HEK293 (cell line): ENCODE measurements around the gene PRTN3.

Experiments
- GLI4 ChIP-seq: fragments of 450-650 bp; formaldehyde crosslinking; IDR thresholded peaks from 2 replicates; pipeline ENCODE4 v1.5.1; 2016; ENCODE audit warnings: missing biosample characterization, missing genetic modification characterization
- SETDB1 ChIP-seq: IDR thresholded peaks from one replicate; pipeline ENCODE4 v1.6.1; 2017; ENCODE audit warnings: mild to moderate bottlenecking, low read length, moderate library complexity, mixed read lengths; ENCODE audit not compliant: insufficient read length
- YY1 ChIP-seq: fragments of 450-650 bp; formaldehyde crosslinking; IDR thresholded peaks from 2 replicates; pipeline ENCODE4 v1.5.1; 2018; ENCODE audit warnings: missing biosample characterization, missing genetic modification characterization
- YY2 ChIP-seq: fragments of 450-650 bp; formaldehyde crosslinking; IDR thresholded peaks from 2 replicates; pipeline ENCODE4 v1.5.1; 2016; ENCODE audit warnings: missing biosample characterization, missing genetic modification characterization
- ZBTB26 ChIP-seq: fragments of 450-650 bp; formaldehyde crosslinking; optimal IDR thresholded peaks from 2 replicates; pipeline ENCODE3; 2016; ENCODE audit warnings: missing biosample characterization, mild to moderate bottlenecking, missing genetic modification characterization
- ZIC2 ChIP-seq: fragments of 450-650 bp; formaldehyde crosslinking; IDR thresholded peaks from 2 replicates; pipeline ENCODE4 v1.5.1; 2016; ENCODE audit warnings: missing biosample characterization, missing genetic modification characterization
- ZNF184 ChIP-seq: fragments of 450-650 bp; IDR thresholded peaks from 2 replicates; pipeline ENCODE4 v1.5.1; 2018; ENCODE audit warnings: missing biosample characterization, mild to moderate bottlenecking, missing genetic modification characterization
- ZNF394 ChIP-seq: fragments of 450-650 bp; formaldehyde crosslinking; IDR thresholded peaks from 2 replicates; pipeline ENCODE4 v1.5.1; 2016; ENCODE audit warnings: missing biosample characterization, missing genetic modification characterization, mild to moderate bottlenecking, moderate library complexity, borderline replicate concordance
- ZNF701 ChIP-seq: fragments of 450-650 bp; formaldehyde crosslinking; IDR thresholded peaks from 2 replicates; pipeline ENCODE4 v1.5.1; 2016; ENCODE audit warnings: missing biosample characterization, missing genetic modification characterization
- ZSCAN30 ChIP-seq: fragments of 450-650 bp; IDR thresholded peaks from 2 replicates; pipeline ENCODE4 v1.5.1; 2018; ENCODE audit warnings: missing biosample characterization, mild to moderate bottlenecking, missing genetic modification characterization, moderate library complexity
- TF ChIP-seq, protein P1 (sequence below): fragments of 450-650 bp; formaldehyde crosslinking; IDR thresholded peaks from 2 replicates; pipeline ENCODE4 v1.5.1; 2016; ENCODE audit warnings: missing biosample characterization, missing genetic modification characterization

DNA sequence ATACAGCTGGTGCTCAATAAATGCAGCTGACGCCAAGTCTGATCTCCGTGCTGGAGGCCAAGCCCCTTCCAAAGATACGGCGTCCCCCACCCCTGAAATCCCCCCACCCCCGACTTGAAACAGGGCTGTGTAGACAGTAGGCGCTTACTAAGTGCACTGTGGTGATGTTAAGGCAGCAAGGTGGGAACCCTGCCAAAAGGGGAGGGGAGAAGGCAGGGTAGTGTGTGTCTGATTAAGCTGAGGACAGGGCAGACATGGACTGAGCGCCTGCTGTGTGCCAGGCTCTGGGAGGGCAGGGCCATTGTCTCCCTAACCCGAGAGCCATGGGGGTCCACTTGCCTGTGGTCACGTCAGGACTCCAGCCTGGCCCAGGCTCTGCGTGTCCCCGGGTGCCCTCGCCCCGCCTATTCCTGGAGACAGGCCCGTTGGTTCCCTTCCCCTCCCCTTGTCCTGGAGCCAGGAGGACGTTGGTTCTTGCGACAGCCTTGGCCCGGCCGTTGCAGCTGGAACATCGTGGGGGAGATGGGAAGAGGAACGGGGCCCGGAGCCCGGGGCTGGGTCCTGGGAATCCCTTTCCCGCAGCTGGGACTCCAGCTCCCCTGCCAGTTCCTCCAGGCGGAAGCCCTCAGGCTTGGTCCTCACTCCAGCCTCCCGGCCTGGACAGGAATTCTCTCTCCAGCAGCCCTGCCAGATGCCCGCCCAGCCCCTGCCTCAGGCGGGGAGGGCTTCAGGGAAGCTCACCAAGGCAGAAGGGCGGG is 9.6 kb downstream of the PRTN3 start:
- TF ChIP-seq ZNF394 (tag by site-specific recombination): no peak
- TF ChIP-seq ZNF701: no peak
- TF ChIP-seq SETDB1: no peak
- TF ChIP-seq, protein P1, sequence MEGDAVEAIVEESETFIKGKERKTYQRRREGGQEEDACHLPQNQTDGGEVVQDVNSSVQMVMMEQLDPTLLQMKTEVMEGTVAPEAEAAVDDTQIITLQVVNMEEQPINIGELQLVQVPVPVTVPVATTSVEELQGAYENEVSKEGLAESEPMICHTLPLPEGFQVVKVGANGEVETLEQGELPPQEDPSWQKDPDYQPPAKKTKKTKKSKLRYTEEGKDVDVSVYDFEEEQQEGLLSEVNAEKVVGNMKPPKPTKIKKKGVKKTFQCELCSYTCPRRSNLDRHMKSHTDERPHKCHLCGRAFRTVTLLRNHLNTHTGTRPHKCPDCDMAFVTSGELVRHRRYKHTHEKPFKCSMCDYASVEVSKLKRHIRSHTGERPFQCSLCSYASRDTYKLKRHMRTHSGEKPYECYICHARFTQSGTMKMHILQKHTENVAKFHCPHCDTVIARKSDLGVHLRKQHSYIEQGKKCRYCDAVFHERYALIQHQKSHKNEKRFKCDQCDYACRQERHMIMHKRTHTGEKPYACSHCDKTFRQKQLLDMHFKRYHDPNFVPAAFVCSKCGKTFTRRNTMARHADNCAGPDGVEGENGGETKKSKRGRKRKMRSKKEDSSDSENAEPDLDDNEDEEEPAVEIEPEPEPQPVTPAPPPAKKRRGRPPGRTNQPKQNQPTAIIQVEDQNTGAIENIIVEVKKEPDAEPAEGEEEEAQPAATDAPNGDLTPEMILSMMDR (tag by site-specific recombination): no peak
- TF ChIP-seq YY1: no peak
- TF ChIP-seq ZIC2 (tag by site-specific recombination): peak; percentile 88
- TF ChIP-seq ZNF184 (tag by site-specific recombination): no peak
- TF ChIP-seq ZSCAN30 (tag by site-specific recombination): no peak
- no peak for TF ChIP-seq GLI4 (tag by site-specific recombination)
- no peak for TF ChIP-seq YY2 (tag by site-specific recombination)
- no peak for TF ChIP-seq ZBTB26 (tag by site-specific recombination)
